ENCODE data around the gene SHLD1. TPM values are rescaled to one million over a fixed set of nuclear protein-coding genes. Genes with fewer than 3 reads are reported as not detected.
"Not testable (repeated sequence)": the region's sequence is repeated elsewhere in the genome, so short reads cannot be mapped to it uniquely, and the experiment has no call there.

SHLD1 gene
- total RNA-seq, 2 experiments from 2014 or later = 12.4 to 13.8 TPM

DNA sequence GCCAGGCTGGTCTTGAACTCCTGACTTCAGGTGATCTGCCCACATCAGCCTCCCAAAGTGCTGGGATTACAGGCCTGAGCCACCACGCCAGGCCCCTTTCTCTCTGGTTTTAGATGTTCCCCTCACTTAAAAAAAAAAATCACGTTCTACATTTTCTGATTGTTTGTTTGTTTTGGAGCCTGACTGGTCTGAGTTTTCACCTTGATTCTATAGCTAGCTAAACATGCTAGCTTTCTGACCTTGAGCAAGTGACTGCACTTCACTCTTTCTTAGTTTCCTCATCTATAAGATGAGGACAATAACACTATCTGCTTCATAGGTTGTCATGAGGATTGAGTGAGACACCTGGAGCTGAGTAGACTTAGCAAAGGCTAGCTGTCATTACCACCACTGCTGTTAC, 43.7 kb downstream of the SHLD1 start:
- H3K9me3 Mint-ChIP-seq = no peaks in the 10 kb centered on the region
- H3K4me1 Mint-ChIP-seq = peaks cover 3% of the 10 kb centered on the region
- peaks cover 3% of the 10 kb centered on the region for H3K36me3 Mint-ChIP-seq (ENCODE audit: low read depth)
- H3K4me3 Mint-ChIP-seq = no peak overlapping the region
- no peak for DNase-seq
- H3K27ac Mint-ChIP-seq = no peak overlapping the region
- no peaks in the 10 kb centered on the region for H3K27me3 Mint-ChIP-seq
- ChIA-PET POLR2A (no interaction called here), CTCF (interaction anchor here (0.6 to 1.0 kb wide), 4 partner anchors 23 to 269 kb away, joined by 3 read pairs; no protein-coding TSS in a partner anchor)

DNA sequence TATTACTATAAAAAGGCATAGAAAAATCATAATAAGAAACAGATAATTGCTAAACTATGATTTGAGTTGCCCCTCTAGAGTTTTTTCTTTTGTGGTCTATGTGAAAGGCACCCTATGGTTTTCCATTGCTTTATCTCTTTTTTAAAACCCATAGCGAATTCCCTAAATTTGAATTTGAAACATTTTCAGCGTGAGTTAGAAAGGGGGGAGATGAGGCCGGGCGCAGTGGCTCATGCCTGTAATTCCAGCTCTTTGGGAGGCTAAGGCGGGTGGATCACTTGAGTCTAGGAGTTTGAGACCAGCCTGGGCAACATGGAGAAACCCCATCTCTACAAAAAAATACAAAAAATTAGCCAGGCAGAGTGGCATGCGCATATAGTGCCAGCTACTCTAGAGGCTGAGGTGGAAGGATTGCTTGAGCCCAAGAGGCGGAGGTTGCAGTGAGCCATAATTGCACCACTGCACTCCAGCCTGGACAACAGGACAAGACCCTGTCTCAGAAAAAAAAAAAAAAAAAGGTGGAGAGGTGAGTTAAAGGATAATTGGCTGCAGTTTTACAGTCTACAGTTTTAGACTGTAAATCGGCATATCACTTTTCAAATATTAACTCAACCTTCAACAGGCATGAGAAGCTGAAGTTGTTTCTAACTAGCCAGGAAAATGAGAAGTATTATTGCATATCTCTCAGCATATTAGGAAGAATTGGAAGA, 46.3 kb downstream of the SHLD1 start:
- DNase-seq = no peak
- CTCF ChIA-PET = interaction anchor here (1.9 kb wide), 1 partner anchor 8 kb away, joined by 6 read pairs; no protein-coding TSS in a partner anchor
- Mint-ChIP-seq H3K4me1 (peaks cover 1% of the 10 kb centered on the region), H3K27me3 (no peaks in the 10 kb centered on the region), H3K9me3 (no peaks in the 10 kb centered on the region), H3K27ac (no peak overlapping the region), H3K4me3 (no peak overlapping the region), H3K36me3 (ENCODE audit: low read depth) (peaks cover 2% of the 10 kb centered on the region)
- POLR2A ChIA-PET = interaction anchor here (0.6 kb wide), 2 partner anchors 48 to 628 kb away, joined by 3 to 8 read pairs; no protein-coding TSS in a partner anchor

DNA sequence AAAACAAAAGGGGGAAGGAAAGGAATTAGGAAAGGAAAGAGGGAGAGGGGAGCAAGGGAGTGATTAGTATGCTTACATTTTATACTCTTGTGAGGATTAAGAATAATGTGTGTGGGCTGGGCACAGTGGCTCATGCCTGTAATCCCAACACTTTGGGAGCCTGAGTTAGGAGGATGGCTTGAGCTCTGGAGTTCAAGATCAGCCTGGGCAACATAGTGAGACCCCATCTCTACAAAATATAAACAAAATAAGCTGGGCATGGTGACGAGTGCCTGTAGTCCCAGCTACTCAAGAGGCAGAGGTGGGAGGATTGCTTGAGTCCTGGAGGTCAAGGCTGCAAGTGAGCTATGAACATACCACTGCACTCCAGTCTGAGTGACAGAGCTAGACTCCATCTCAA, 47.0 kb downstream of the SHLD1 start:
- H3K9me3 Mint-ChIP-seq = no peaks in the 10 kb centered on the region
- POLR2A ChIA-PET = interaction anchor here (0.6 kb wide), 1 partner anchor 47 kb away, joined by 8 read pairs; no protein-coding TSS in a partner anchor
- H3K27me3 Mint-ChIP-seq = no peaks in the 10 kb centered on the region
- DNase-seq = no peak
- H3K4me3 Mint-ChIP-seq = no peak overlapping the region
- H3K36me3 Mint-ChIP-seq (ENCODE audit: low read depth) = peaks cover 3% of the 10 kb centered on the region
- H3K27ac Mint-ChIP-seq = no peak overlapping the region
- peaks cover 1% of the 10 kb centered on the region for H3K4me1 Mint-ChIP-seq
- CTCF ChIA-PET = interaction anchor here (1.9 kb wide), 1 partner anchor 9 kb away, joined by 6 read pairs; no protein-coding TSS in a partner anchor

DNA sequence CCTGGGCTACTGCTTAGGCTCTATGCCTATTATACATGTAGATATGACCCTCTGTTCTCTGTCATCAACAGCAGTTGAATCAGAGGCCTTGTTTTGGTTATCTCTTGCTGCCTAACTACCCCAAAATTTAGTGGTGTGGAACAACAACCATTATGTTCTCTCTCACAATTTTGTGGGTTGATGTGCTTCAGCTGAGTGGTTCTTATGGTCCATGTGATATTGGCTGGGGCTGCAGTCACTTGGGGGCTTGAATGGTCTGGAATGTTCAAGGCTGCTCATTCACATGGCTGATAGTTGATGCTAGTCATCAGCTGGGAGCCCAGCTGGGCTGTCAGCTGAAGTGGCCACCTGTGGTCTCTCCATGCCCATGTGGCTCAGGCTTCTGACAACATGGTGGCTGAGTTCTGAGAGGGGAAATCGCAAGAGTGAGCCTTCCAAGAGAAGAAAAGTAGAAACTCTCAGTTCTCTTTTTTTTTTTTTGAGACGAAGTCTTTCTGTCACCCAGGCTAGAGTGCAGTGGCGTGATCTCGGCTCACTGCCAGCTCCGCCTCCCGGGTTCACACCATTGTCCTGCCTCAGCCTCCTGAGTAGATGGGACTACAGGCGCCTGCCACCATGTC, 47.8 kb downstream of the SHLD1 start:
- no peaks in the 10 kb centered on the region for H3K9me3 Mint-ChIP-seq
- H3K27me3 Mint-ChIP-seq = no peaks in the 10 kb centered on the region
- H3K4me1 Mint-ChIP-seq = peaks cover 1% of the 10 kb centered on the region
- DNase-seq = no peak
- H3K27ac Mint-ChIP-seq = no peak overlapping the region
- H3K36me3 Mint-ChIP-seq (ENCODE audit: low read depth) = peaks cover 9% of the 10 kb centered on the region
- no peak overlapping the region for H3K4me3 Mint-ChIP-seq
- CTCF ChIA-PET = interaction anchor here (1.9 kb wide), 1 partner anchor 10 kb away, joined by 6 read pairs; no protein-coding TSS in a partner anchor
- POLR2A ChIA-PET = no interaction called here

DNA sequence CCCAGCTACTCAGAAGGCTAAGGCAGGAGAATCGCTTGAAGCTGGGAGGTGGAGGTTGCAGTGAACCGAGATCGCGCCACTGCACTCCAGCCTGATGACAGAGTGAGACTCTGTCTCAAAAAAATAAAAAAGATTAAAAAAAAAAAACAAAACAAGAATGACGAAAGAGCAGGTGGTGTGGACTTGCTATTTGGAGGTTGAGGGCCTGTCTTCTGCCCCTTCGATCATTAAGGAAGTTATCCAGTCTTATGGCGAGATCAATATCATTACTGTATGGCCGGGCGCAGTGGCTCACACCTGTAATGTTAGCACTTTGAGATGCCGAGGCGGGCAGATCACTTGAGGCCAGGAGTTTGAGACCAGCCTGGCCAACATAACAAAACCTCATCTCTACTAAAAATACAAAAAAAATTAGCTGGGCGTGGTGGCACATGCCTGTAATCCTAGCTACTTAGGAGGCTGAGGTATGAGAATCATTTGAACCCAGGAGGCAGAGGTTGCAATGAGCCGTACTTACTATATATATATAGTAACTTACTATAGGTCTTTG, 53.6 kb downstream of the SHLD1 start:
- DNase-seq, H3K9me3 Mint-ChIP-seq, H3K4me3 Mint-ChIP-seq, POLR2A ChIA-PET, H3K27me3 Mint-ChIP-seq: not testable (repeated sequence)
- CTCF ChIA-PET = interaction anchor here (0.6 to 1.1 kb wide), 2 partner anchors 123 to 291 kb away, joined by 3 to 4 read pairs; no protein-coding TSS in a partner anchor
- Mint-ChIP-seq H3K27ac (peak overlapping the region; percentile 90), H3K36me3 (ENCODE audit: low read depth) (peaks cover 11% of the 10 kb centered on the region), H3K4me1 (peaks cover 29% of the 10 kb centered on the region)

DNA sequence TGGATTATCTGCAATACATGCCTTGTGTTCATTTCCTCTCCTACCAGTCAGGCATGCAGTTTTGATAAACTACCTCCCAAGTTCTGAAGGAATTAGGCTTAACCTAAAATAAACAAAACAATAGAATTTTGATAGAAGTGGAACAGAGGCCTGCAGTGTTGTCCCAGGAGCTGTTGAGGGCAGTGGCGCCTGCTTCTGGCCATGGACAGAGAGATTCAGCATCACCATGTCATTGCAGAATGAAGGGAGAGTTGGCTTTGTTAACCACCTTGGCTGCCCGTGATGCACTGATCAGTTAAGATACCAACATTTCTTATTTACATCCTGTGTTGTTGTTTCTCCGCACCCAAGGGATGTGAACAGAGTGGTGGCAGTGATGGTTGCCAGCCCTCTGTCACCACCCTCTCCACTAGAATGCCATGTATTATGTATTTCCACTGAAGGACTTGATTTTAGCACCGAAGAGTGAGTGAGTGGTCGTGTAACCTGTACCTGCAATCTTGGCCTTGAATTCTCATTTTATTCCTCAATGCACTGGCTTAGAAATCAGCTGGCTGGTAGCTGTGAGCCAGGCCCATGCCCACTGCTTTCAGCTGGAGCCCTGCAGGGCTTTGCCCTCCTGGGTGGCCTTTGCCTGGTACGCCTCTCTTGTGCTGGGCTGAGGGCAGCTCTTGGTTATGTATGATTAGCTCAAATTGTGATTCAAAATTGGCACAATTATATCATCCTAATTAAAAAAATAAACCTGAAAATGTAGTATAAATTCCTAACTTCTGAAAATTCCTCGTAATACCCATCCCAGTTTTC, 56.5 kb downstream of the SHLD1 start:
- no peaks in the 10 kb centered on the region for H3K27me3 Mint-ChIP-seq
- peaks cover 11% of the 10 kb centered on the region for H3K36me3 Mint-ChIP-seq (ENCODE audit: low read depth)
- H3K27ac Mint-ChIP-seq = peak overlapping the region; percentile 48
- no peaks in the 10 kb centered on the region for H3K9me3 Mint-ChIP-seq
- CTCF ChIA-PET = no interaction called here
- no peak overlapping the region for H3K4me3 Mint-ChIP-seq
- no peak for DNase-seq
- POLR2A ChIA-PET = no interaction called here
- H3K4me1 Mint-ChIP-seq = peaks cover 29% of the 10 kb centered on the region

DNA sequence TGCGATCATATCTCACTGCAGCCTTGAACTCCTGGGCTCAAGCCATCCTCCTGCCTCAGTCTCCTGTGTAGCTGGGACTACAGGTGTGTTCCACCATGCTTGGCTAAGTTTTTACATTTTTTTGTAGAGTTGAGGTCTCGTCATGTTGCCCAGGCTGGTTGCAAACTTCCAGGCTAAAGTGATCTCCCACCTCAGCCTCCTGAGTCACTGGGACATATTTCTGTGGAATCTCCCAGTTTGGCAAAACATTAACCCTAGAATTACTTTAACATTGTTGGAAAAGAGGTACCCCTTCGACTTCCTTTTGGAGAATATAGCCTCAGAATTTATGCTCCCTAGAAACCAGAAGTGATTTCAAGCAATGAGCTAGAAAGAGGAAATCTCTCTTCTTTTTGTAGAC, 57.2 kb downstream of the SHLD1 start:
- H3K4me3 Mint-ChIP-seq = no peak overlapping the region
- no peak for DNase-seq
- ChIA-PET CTCF (no interaction called here), POLR2A (no interaction called here)
- peaks cover 7% of the 10 kb centered on the region for H3K36me3 Mint-ChIP-seq (ENCODE audit: low read depth)
- H3K9me3 Mint-ChIP-seq = no peaks in the 10 kb centered on the region
- H3K27ac Mint-ChIP-seq = peak overlapping the region; percentile 26
- H3K4me1 Mint-ChIP-seq = peaks cover 29% of the 10 kb centered on the region
- no peaks in the 10 kb centered on the region for H3K27me3 Mint-ChIP-seq

DNA sequence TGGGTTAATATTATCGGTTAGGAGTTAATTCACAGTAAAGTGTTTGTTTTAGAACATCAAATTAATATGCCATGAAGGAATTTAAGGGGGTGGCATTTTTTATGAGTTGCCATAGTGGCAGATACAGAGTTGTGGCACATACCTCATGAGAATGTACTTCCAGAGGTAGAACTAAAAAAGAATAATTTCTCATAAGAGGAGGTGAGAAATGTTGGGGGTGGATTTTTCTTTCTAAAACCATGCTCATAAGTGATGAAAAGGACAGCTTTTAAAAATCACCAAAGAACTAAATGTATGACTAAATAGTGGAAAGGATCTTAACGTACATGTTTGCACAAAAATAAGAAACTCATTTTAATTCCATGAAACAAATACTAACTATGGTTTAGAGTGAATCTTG, 58.7 kb downstream of the SHLD1 start:
- Mint-ChIP-seq H3K9me3 (no peaks in the 10 kb centered on the region), H3K27ac (no peak overlapping the region), H3K4me3 (no peak overlapping the region), H3K4me1 (peaks cover 24% of the 10 kb centered on the region), H3K27me3 (no peaks in the 10 kb centered on the region), H3K36me3 (ENCODE audit: low read depth) (peaks cover 4% of the 10 kb centered on the region)
- POLR2A ChIA-PET = no interaction called here
- no peak for DNase-seq
- CTCF ChIA-PET = interaction anchor here (0.6 kb wide), 1 partner anchor 408 kb away, joined by 3 read pairs; no protein-coding TSS in a partner anchor

DNA sequence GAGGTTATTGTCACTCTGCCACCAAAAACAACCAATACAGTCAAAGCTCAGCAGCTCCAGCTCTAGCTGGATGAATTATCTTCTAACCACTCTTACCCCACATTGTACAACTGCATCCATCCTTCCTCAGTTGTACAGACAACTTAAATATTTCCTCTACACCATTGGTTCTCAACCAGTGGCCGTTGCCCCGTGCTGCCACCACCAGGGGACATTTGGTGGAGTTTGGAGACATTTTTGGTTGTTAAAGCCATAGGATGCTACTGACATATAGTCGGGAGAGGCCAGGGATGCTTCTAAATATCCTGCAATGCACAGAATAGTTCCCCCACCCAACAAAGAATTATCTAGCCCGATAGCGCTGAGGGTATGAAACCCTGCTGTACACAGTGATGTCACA, 59.3 kb downstream of the SHLD1 start:
- H3K4me3 Mint-ChIP-seq = no peak overlapping the region
- POLR2A ChIA-PET = no interaction called here

DNA sequence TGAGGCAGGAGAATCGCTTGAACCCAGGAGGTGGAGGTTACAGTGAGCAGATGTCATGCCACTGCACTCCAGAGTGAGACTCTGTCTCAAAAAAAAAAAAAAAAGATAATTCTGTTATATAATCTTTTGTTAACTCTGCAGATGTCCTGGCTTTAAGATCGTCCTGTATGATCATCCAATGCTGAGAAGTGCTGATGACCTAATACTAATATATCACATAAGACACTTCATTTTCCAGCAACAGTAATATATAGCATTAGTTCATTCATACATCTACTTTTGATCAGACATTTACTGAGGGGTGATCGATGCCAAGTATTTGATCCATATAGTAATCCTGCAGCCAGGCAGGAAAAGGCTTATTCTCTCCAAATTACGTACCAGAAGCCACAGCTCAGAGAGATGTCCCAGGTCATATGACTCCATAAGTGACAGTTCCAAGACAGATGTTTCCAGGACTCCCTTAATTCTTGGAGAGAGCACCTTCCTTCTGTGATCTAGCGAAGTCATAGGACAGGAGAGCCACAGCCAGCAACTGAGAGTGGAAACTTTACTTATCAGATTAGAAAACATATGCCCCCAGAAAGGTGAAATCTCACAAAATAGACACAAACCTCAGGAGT, 60.7 kb downstream of the SHLD1 start:
- Mint-ChIP-seq H3K27ac (no peak overlapping the region), H3K27me3 (no peaks in the 10 kb centered on the region), H3K9me3 (no peaks in the 10 kb centered on the region), H3K4me3 (no peak overlapping the region), H3K4me1 (peaks cover 11% of the 10 kb centered on the region), H3K36me3 (ENCODE audit: low read depth) (no peaks in the 10 kb centered on the region)
- CTCF ChIA-PET = no interaction called here
- POLR2A ChIA-PET = no interaction called here
- no peak for DNase-seq

More for the DNA sequence above, 59.3 kb downstream of the SHLD1 start:
- peaks cover 3% of the 10 kb centered on the region for H3K36me3 Mint-ChIP-seq (ENCODE audit: low read depth)
- H3K27me3 Mint-ChIP-seq = no peaks in the 10 kb centered on the region
- CTCF ChIA-PET = interaction anchor here (0.6 kb wide), 1 partner anchor 407 kb away, joined by 3 read pairs; no protein-coding TSS in a partner anchor
- peaks cover 20% of the 10 kb centered on the region for H3K4me1 Mint-ChIP-seq
- H3K9me3 Mint-ChIP-seq = no peaks in the 10 kb centered on the region
- H3K27ac Mint-ChIP-seq = no peak overlapping the region
- no peak for DNase-seq

DNA sequence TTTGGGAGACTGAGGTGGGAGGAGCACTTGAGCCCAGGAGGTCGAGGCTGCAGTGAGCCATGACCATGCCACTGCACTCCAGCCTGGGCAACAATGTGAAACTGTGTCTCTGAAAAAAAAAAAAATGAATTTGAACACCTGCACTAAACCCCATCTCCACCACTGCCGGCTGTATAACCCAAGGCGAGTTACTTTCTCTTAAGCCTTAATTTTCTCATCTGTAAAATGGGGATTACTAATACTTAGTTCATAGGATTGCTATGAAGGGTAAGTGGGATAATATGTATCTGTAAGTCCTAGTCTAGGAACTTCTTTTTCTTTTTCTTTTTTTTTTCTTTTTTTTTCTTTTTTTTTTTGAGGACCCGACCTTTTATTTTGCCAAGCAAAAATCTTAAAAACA, 61.5 kb downstream of the SHLD1 start:
- H3K9me3 Mint-ChIP-seq = no peaks in the 10 kb centered on the region
- H3K4me3 Mint-ChIP-seq = no peak overlapping the region
- ChIA-PET POLR2A (no interaction called here), CTCF (no interaction called here)
- no peaks in the 10 kb centered on the region for H3K36me3 Mint-ChIP-seq (ENCODE audit: low read depth)
- no peak for DNase-seq
- H3K4me1 Mint-ChIP-seq = peaks cover 3% of the 10 kb centered on the region
- H3K27ac Mint-ChIP-seq = no peak overlapping the region
- no peaks in the 10 kb centered on the region for H3K27me3 Mint-ChIP-seq

DNA sequence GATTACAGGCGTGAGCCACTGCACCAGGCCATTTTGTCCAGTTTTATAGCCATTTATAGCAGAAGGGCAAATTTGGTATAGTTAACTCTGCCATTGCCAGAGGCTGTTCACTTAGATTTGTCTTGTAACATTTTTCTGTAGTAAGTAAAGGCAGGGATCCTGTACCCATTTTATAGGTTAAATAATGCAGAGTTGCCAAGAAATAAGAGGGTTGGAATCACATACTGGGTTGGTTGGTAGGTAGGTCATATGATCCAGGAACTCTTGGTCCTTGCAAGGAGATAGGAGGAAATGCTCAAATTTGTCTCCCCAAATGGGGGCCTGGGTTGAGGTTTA, 68.1 kb downstream of the SHLD1 start:
- Mint-ChIP-seq H3K27me3 (no peaks in the 10 kb centered on the region), H3K4me3 (no peak overlapping the region), H3K27ac (no peak overlapping the region), H3K36me3 (ENCODE audit: low read depth) (no peaks in the 10 kb centered on the region), H3K4me1 (peaks cover 3% of the 10 kb centered on the region), H3K9me3 (no peaks in the 10 kb centered on the region)
- CTCF ChIA-PET = no interaction called here
- DNase-seq = no peak
- POLR2A ChIA-PET = no interaction called here

Data from activated CD4-positive, alpha-beta T cell treated with anti-CD3 and anti-CD28 coated beads, Interleukin-2, amount 10 ng/mL, durations not matched to agents 7 days and 5 days (primary cell).